ENCODE measurements around the gene TLE7.

The TLE7 gene

GRCh38 chr16:71448274-71448866, 6.5 kb upstream of the TLE7 start:
- no peak for DNase-seq (ENCODE audit: low read depth in 2 of 2)

- DNase-seq (ENCODE audit: low read depth in 2 of 2) = no peak
These were observed 1.9 kb upstream of the TLE7 start for GRCh38 chr16:71443714-71444113.

GRCh38 chr16:71441348-71442050, 355 bp downstream of the TLE7 start:
- DNase-seq (ENCODE audit: low read depth in 2 of 2) = peak in 1 of 2 experiments; percentile 14

- DNase-seq (ENCODE audit: low read depth in 2 of 2) = peak in 1 of 2 experiments; percentile 11
These were observed 1.0 kb downstream of the TLE7 start for GRCh38 chr16:71440669-71441347.

- DNase-seq (ENCODE audit: low read depth in 2 of 2) = no peak
These were observed 2.3 kb downstream of the TLE7 start for GRCh38 chr16:71439523-71439922.

- no peak for DNase-seq (ENCODE audit: low read depth in 2 of 2)
These were observed 5.4 kb downstream of the TLE7 start for GRCh38 chr16:71436473-71436872.

GRCh38 chr16:71432906-71433305, 8.9 kb downstream of the TLE7 start:
- no peak for DNase-seq (ENCODE audit: low read depth in 2 of 2)

- no peak for DNase-seq (ENCODE audit: low read depth in 2 of 2)
These were observed 9.9 kb downstream of the TLE7 start for GRCh38 chr16:71431991-71432390.

GRCh38 chr16:71431176-71431575, 10.7 kb downstream of the TLE7 start:
- DNase-seq (ENCODE audit: low read depth in 2 of 2) = no peak

- DNase-seq (ENCODE audit: low read depth in 2 of 2) = no peak
These were observed 11.1 kb downstream of the TLE7 start for GRCh38 chr16:71430744-71431143.

- DNase-seq (ENCODE audit: low read depth in 2 of 2) = no peak
These were observed 12.3 kb downstream of the TLE7 start for GRCh38 chr16:71429581-71429980.

- DNase-seq (ENCODE audit: low read depth in 2 of 2) = no peak
These were observed 13.0 kb downstream of the TLE7 start for GRCh38 chr16:71428883-71429282.

GRCh38 chr16:71428385-71428784, 13.5 kb downstream of the TLE7 start:
- no peak for DNase-seq (ENCODE audit: low read depth in 2 of 2)

GRCh38 chr16:71426880-71427615, 14.8 kb downstream of the TLE7 start:
- DNase-seq (ENCODE audit: low read depth in 2 of 2) = no peak

GRCh38 chr16:71426069-71426879, 15.6 kb downstream of the TLE7 start:
- DNase-seq (ENCODE audit: low read depth in 2 of 2) = peak in 1 of 2 experiments; percentile 34

- DNase-seq (ENCODE audit: low read depth in 2 of 2) = no peak
These were observed 16.1 kb downstream of the TLE7 start for GRCh38 chr16:71425746-71426068.

- no peak for DNase-seq (ENCODE audit: low read depth in 2 of 2)
These were observed 17.2 kb downstream of the TLE7 start for GRCh38 chr16:71424626-71425025.

- DNase-seq (ENCODE audit: low read depth in 2 of 2) = no peak
These were observed 18.0 kb downstream of the TLE7 start for GRCh38 chr16:71423865-71424264.

- DNase-seq (ENCODE audit: low read depth in 2 of 2) = no peak
These were observed 18.8 kb downstream of the TLE7 start for GRCh38 chr16:71423016-71423415.

- DNase-seq (ENCODE audit: low read depth in 2 of 2) = peak in 1 of 2 experiments; percentile 26
These were observed 19.9 kb downstream of the TLE7 start for GRCh38 chr16:71421911-71422310.

- no peak for DNase-seq (ENCODE audit: low read depth in 2 of 2)
These were observed 27.8 kb downstream of the TLE7 start for GRCh38 chr16:71414038-71414437.

- DNase-seq (ENCODE audit: low read depth in 2 of 2) = no peak
These were observed 28.5 kb downstream of the TLE7 start for GRCh38 chr16:71413341-71413740.
